GM19468 (cell line): Measurements from ENCODE around the gene AHNAK2.

Source experiments
- ATAC-seq: cut with Tn5 transposase; IDR thresholded peaks from one replicate; pipeline ENCODE4 v1.9.1; 2021; ENCODE audit warnings: mild to moderate bottlenecking, moderate library complexity, moderate number of reproducible peaks; ENCODE audit not compliant: unreplicated experiment; ENCODE audit errors: extremely low read depth

The AHNAK2 gene

DNA sequence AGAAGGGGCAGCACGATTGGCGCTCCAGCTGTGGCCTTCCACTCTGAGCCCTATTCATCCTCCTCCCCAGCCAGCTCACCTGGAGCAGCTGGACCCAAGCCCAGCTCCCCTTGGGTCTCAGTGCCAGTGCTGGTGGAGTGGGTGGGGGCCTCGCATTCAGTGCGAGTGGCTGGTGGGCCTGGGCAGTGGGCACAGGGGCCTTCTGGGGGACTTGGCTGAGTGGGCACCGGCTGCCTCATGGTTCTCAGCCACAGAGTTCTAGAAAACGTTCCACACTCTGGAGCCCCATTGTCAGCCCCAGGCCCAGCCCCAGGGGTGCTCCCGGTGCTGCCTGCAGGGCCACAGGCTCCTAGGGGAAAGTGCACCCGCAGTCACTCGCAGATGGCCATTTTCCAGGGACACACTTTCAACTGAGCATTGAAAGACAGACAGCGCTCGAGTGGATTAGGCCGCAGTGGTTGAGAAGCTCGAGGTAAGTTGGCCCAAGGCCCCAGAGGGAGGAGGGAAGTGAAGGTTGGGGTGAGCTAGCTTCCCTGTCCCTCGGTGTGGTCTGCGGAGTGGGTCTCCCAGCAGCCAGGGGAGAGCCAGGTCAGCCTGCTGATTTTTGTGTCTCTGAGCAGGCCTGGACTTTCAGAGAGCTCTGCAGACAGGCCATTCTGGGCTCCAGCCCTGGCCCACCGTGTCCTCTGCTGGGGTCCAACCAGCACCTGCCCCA lies 11.2 kb upstream of the AHNAK2 start:
- ATAC-seq = no peak

- no peak for ATAC-seq
Observed at GRCh38 chr14:104986487-104987164, 8.5 kb upstream of the AHNAK2 start.

DNA sequence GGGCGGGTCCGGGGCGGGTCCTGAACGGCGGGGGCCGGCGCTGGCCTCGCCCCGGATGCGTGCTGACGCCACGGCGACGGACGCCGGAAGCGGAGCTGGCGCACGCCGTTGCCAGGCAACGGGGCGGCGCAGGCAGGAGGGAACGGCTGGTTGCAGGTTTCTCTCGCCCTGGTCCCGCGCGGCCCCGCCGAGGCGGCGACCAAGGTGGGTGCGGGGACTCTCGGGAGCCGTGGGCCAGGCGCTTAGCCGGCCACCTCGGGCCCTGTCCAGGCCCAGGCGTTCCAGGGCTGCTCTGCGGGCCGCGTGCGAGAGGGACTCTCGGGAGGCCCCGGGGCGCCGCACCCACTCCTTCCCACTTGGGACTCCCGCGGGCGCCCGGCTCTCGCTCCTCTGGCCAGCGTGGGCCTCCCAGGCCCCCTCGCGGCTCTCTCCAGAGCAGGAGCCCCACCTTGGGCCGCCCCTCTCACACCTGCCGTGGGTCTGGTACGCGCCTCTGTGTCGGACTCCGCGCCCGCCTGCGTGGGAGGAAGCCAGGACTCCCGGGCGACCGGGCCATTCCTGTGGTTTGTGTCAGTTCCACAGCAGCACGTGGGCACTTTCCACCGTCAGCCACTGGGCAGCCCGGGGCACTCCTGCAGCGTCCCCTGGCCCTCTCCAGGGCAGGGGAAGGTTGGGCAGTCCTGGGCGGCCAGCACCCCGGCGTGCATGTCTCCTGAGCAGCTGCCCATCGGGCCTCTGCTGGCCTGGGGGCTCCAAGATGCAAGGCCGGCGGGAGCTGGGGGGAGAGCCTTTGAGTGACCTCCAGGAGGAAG lies 7.7 kb upstream of the AHNAK2 start, which contains the start of gene CLBA1:
Gene CLBA1, plus strand, starts transcription at position 114 of the 812 bp plus-strand sequence. Its CDS starts 644 bp downstream, at position 758.
- ATAC-seq = peak; percentile 58

- ATAC-seq = no peak
Observed at GRCh38 chr14:104984056-104984894, 6.1 kb upstream of the AHNAK2 start.

- ATAC-seq = no peak
Observed at GRCh38 chr14:104983231-104983721, 5.1 kb upstream of the AHNAK2 start.

- no peak for ATAC-seq
Observed at GRCh38 chr14:104982548-104983230, 4.5 kb upstream of the AHNAK2 start.

- no peak for ATAC-seq
Observed at GRCh38 chr14:104981699-104982541, 3.7 kb upstream of the AHNAK2 start.

- no peak for ATAC-seq
Observed at GRCh38 chr14:104980611-104981531, 2.7 kb upstream of the AHNAK2 start.

- no peak for ATAC-seq
Observed at GRCh38 chr14:104979758-104980610, 1.8 kb upstream of the AHNAK2 start.

DNA sequence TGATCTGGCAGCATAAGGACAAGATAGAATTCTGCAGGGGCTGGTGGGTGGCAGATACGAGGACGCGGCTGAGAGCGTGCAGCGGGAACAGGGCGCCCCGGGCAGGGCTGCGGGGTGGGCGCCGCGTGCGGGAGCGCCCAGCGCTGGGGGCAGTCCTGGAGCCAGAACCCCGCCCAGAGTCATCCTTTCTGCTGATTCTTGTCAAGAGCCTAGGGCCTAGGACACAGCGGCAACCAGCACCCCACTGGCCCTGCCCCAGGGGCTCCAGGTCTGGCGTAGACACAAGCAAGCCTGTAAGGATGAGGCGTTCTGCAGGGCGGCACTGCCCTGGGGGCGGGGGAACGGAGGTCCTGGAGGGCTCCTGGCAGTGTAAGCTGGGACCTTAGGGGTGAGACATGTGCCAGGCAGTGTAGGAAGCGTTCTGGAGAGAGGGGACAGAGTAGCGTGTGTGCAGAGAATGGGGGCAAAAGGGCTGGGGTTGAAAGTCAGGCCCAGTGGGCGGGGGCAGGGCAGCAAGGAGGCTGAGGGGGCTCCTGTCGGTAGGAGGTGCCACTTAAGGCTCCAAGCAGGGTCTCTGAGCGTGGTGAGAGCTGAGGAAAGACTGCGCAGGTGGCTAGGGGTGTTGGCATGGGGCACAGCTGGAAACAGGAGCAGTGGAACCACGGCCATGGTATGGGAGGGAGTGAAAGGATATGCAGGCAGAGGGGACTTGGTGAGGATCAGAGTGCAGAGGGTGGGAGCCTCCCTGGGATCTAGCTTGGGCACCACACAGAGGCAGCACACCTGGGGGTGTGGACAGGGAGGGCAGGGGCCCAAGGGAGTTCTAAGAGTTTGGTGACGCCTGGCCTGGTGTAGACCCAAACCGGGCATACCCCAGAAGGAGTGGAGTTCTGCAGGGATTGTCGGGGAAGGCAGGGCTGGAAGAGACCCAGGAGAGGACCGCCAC lies 845 bp upstream of the AHNAK2 start:
- ATAC-seq = no peak

DNA sequence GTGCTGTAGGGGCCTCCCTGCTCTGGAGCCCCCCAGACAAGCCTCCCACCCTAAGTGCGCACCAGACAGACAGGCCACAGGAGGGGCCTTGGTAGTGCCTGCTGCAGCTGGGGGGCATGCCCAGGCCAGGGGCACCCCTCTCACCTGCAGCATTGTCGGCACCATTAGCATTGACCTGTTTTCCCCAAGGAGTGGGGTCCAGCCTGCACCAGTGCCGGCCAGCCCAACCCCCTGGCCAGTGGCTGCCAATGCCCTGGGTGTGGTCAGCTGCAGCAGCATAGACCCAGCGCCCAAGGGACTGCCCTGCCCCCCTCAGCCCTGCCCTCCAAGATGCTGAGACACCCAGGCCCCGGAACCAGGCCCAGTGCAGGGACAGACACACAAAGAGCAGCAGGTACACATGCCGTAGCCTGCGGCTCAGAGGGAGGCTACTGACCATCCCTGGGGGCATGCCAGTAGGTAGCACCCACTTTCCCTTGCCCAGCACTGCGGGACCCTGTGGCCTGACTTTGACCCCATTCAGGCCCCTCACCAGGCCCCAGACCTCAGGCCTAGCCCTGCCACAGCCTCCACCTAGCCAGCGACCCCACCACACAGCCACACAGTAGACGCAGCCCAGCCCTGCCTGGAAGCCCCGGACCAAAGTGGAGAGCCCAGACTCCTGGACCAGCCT lies 1.0 kb downstream of the AHNAK2 start:
- no peak for ATAC-seq

GRCh38 chr14:104976198-104977007 lies 1.8 kb downstream of the AHNAK2 start:
- ATAC-seq = no peak

DNA sequence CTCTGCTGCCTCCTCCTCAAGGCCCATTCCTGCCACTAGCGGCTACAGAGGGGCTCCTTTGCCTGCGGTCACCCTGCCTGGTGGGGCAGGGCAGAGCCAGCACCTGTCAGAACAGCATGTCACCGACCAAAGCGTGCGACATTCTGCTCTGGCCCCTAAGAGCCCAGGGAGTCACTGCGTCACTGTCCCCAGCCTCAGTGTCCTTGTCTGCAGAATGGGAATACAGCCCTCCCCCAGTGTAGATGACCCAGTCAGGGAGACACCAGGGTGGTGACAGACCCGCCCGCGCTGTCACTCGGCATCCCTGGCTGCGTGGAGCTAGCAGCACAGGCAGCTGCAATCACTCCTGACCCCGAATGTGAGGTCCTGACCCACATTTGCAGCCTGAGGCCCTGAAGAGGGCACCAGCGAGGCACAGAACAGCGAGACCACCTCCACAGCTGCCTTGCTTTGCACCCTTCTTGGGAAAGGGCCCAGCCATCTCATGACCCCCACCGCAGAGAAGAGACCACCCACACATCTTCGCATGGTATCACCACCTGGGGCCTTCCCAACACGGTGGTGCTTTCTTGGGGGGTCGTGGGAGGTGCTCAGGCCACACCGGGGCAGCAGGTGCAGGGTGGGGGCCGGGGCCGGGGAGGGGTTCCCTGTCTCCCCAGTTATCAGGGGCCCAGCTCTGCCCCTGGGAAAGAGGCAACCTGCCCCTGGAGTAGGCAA lies 2.5 kb downstream of the AHNAK2 start:
- ATAC-seq = no peak
